Naive thymus-derived CD8-positive, alpha-beta T cell (primary cell): ENCODE data around the gene ANKRD6. TPM values are rescaled to one million over a fixed set of nuclear protein-coding genes. Genes with fewer than 3 reads are reported as not detected.
A peak's percentile ranks its signal among the peaks of the same experiment; 100 is the strongest.

ENCODE experiments used
- ATAC-seq, 2 donors: fragments of 150-1000 bp; cut with Tn5 transposase in 1 of 2; sonication (Bioruptor Pico), chemical (Tn5 transposase) in 1 of 2; 1 replicate in 1 of 2; 2 replicates in 1 of 2; pipeline ENCODE4 v1.10.0; 2021; ENCODE audit warnings: mild to moderate bottlenecking in 2 of 2, moderate library complexity in 2 of 2
- POLR2A ChIA-PET: fragments of 350-600 bp; sonication (Branson Sonifier 250); formaldehyde crosslinking; loops from one replicate; lab custom pipeline; 2021; ENCODE audit warnings: antibody characterized with exemption; lab: Charles Lee
- DNase-seq, 10 donors: peaks; one replicate each; pipeline versions ENCODE4 v3.0.0 to v3.0.0-alpha.2; 2020 to 2022
- H3K27ac Mint-ChIP-seq, 10 donors: one replicate each; pipeline ENCODE4 v1.8.0; 2020 to 2022; ENCODE audit warnings: mild to moderate bottlenecking in 10 of 10, mixed read lengths in 10 of 10, moderate library complexity in 4 of 10, inconsistent platforms in 1 of 10
- H3K27me3 Mint-ChIP-seq, 5 donors: one replicate each; pipeline ENCODE4 v1.8.0; 2021 to 2022; ENCODE audit warnings: mixed read lengths in 5 of 5
- H3K36me3 Mint-ChIP-seq, 3 donors: one replicate each; pipeline ENCODE4 v1.8.0; 2020 to 2022; ENCODE audit warnings: mixed read lengths in 3 of 3, mild to moderate bottlenecking in 2 of 3, inconsistent platforms in 1 of 3
- H3K4me1 Mint-ChIP-seq, 4 donors: one replicate each; pipeline ENCODE4 v1.8.0; 2021 to 2022; ENCODE audit warnings: mixed read lengths in 4 of 4
- H3K4me3 Mint-ChIP-seq, 10 donors: one replicate each; pipeline ENCODE4 v1.8.0; 2020 to 2022; ENCODE audit warnings: mild to moderate bottlenecking in 10 of 10, mixed read lengths in 10 of 10, moderate library complexity in 6 of 10, inconsistent platforms in 1 of 10
- H3K9me3 Mint-ChIP-seq, 9 donors: one replicate each; pipeline ENCODE4 v1.8.0; 2020 to 2022; ENCODE audit warnings: mixed read lengths in 9 of 9, mild to moderate bottlenecking in 3 of 9, inconsistent platforms in 1 of 9, moderate library complexity in 1 of 9
- polyA plus RNA-seq, 3 donors: library from polyadenylated mRNA; unstranded; fragments of 300-500 nt; fragmentation: Illumina TruSeq; gene quantifications; one replicate each; pipeline ENCODE4 v1.2.3, GENCODE V29; 2021
- total RNA-seq, 8 experiments: library from RNA in 2 of 8; stranded (reverse) in 2 of 8; gene quantifications; one replicate each; pipeline ENCODE4 v1.2.3 and lab custom pipeline; 2021 to 2026

Gene ANKRD6
- total and polyA plus RNA-seq, 5 experiments from 2014 or later, result 2.1 to 5.8 (median 3.1) TPM

DNA sequence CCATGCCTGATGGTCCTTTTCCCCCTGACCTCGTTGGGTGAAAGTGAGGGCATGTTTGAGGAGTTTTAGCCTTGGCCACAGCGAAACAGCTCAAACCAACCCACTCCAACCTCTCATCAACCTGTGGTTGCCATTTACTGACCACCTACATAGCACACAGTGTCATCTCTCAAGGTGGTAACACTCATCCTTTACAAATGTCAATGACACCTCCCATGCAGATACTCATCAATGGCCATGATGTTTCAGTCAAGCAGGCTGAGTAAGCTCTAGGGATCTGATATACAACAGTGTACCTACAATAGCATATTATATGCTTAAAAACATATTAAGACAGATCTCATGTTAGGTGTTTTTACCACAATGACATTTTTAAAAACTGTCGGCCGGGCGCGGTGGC, 30.2 kb upstream of the ANKRD6 start:
- no peaks in the 10 kb centered on the region for H3K27me3 Mint-ChIP-seq
- ATAC-seq (no peak), DNase-seq (no peak)
- POLR2A ChIA-PET, result interaction anchor here (1.3 kb wide), 1 partner anchor 8 kb away, joined by 5 read pairs; no protein-coding TSS in a partner anchor
- no peaks in the 10 kb centered on the region for H3K36me3 Mint-ChIP-seq
- no peaks in the 10 kb centered on the region for H3K9me3 Mint-ChIP-seq
- no peak overlapping the region for H3K4me3 Mint-ChIP-seq
- H3K4me1 Mint-ChIP-seq, result peaks cover 0 to 3% (median 2%) of the 10 kb centered on the region in 4 donors
- H3K27ac Mint-ChIP-seq, result no peak overlapping the region

GRCh38 chr6:89404512-89404911, 28.4 kb upstream of the ANKRD6 start:
- no peaks in the 10 kb centered on the region for H3K36me3 Mint-ChIP-seq
- peaks cover 0 to 3% (median 2%) of the 10 kb centered on the region in 4 donors for H3K4me1 Mint-ChIP-seq
- no peaks in the 10 kb centered on the region for H3K9me3 Mint-ChIP-seq
- no peak overlapping the region for H3K4me3 Mint-ChIP-seq
- DNase-seq, result no peak
- H3K27ac Mint-ChIP-seq, result no peak overlapping the region
- ATAC-seq, result no peak
- H3K27me3 Mint-ChIP-seq, result no peaks in the 10 kb centered on the region
- POLR2A ChIA-PET, result no interaction called here

- no peaks in the 10 kb centered on the region for H3K9me3 Mint-ChIP-seq
- H3K27me3 Mint-ChIP-seq, result peaks cover 0 to 2% (median 0%) of the 10 kb centered on the region in 5 donors
- H3K27ac Mint-ChIP-seq, result no peak overlapping the region
- DNase-seq, result no peak
- ATAC-seq, result no peak
- peaks cover 2 to 13% (median 9%) of the 10 kb centered on the region in 4 donors for H3K4me1 Mint-ChIP-seq
- POLR2A ChIA-PET, result no interaction called here
- no peak overlapping the region for H3K4me3 Mint-ChIP-seq
- no peaks in the 10 kb centered on the region for H3K36me3 Mint-ChIP-seq
These were observed 26.8 kb upstream of the ANKRD6 start for GRCh38 chr6:89406141-89406540.

DNA sequence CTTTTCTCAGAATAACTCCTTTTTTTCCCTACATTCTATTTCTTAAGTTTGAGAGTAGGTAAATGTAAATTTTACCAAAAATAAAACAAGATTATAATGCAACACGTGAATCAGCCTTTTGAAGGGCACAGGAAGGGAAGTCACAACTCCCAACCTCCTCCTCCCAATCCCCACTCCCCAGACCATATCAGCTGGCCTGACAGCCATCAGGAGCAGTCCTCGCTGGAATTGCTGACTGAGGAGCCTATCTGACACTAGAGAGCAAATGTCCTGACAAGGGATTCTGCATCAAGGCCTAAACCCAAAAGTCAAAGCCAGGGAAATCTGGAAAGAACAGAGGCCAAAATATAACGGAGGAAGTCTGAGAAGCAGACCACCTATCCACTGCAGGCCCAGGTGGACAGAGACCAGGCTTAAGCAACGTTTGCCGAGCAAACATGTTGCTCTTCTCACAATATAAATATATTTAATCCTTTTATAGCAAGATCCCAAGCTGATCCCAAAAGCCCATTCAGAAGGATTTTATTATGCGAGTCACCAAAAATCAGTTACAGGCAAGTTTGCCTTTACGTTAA, 23.4 kb upstream of the ANKRD6 start:
- POLR2A ChIA-PET, result no interaction called here
- ATAC-seq (no peak), DNase-seq (no peak)
- Mint-ChIP-seq H3K27me3 (peaks cover 0 to 10% (median 0%) of the 10 kb centered on the region in 5 donors), H3K4me1 (peaks cover 4 to 26% (median 20%) of the 10 kb centered on the region in 4 donors), H3K9me3 (no peaks in the 10 kb centered on the region), H3K36me3 (no peaks in the 10 kb centered on the region), H3K27ac (peak overlapping the region in 2 of 10 donors; percentile 32 to 81), H3K4me3 (peak overlapping the region in 1 of 10 donors; percentile 30)

- ATAC-seq, result no peak
- Mint-ChIP-seq H3K4me3 (peak overlapping the region; percentile 73 to 97 (median 88)), H3K36me3 (no peaks in the 10 kb centered on the region), H3K27me3 (peaks cover 1 to 15% (median 2%) of the 10 kb centered on the region in 5 donors), H3K4me1 (peaks cover 4 to 26% (median 20%) of the 10 kb centered on the region in 4 donors), H3K9me3 (no peaks in the 10 kb centered on the region), H3K27ac (peak overlapping the region in 6 of 10 donors; percentile 17 to 82 (median 70))
- peak in 1 of 10 donors; percentile 4 for DNase-seq
- POLR2A ChIA-PET, result no interaction called here
These were observed 22.7 kb upstream of the ANKRD6 start for GRCh38 chr6:89410231-89410761.

DNA sequence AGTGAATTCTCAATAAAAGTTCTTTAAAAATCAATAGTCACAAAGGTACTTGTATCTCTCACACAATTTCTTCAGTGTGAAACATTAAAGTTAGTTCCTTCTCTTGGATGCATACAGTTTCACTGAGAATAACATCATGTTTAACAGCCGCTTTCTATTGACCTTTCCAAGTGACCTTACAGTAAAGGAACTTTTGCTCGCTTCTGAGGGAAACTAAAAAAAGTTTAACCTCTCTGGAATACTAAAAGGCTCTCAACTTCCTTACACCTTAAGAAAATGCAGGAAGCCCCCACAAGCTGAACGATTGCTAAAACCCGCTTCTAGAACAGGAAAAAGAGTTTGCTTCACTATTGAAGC, 22.2 kb upstream of the ANKRD6 start:
- no peak for DNase-seq
- Mint-ChIP-seq H3K4me3 (peak overlapping the region; percentile 73 to 97 (median 88)), H3K4me1 (peaks cover 2 to 26% (median 20%) of the 10 kb centered on the region in 4 donors), H3K27me3 (peaks cover 2 to 18% (median 4%) of the 10 kb centered on the region in 5 donors), H3K36me3 (no peaks in the 10 kb centered on the region), H3K27ac (peak overlapping the region in 8 of 10 donors; percentile 17 to 82 (median 58)), H3K9me3 (no peaks in the 10 kb centered on the region)
- POLR2A ChIA-PET, result interaction anchor here (0.6 to 1.4 kb wide), 2 partner anchors 8 to 510 kb away, joined by 3 to 5 read pairs; no protein-coding TSS in a partner anchor
- no peak for ATAC-seq

- Mint-ChIP-seq H3K4me3 (peak overlapping the region; percentile 73 to 97 (median 88)), H3K9me3 (no peaks in the 10 kb centered on the region), H3K27me3 (peaks cover 4 to 20% (median 4%) of the 10 kb centered on the region in 5 donors), H3K36me3 (no peaks in the 10 kb centered on the region), H3K27ac (peak overlapping the region in 7 of 10 donors; percentile 17 to 81 (median 57)), H3K4me1 (peaks cover 2 to 23% (median 19%) of the 10 kb centered on the region in 4 donors)
- DNase-seq (peak in 9 of 10 donors; percentile 1 to 65 (median 21)), ATAC-seq (peak; percentile 36 to 55)
- POLR2A ChIA-PET, result interaction anchor here (0.5 to 1.6 kb wide), 6 partner anchors 9 to 510 kb away, joined by 3 to 8 read pairs (median 4); partner anchors contain the start of genes PNRC1 and UBE2J1
These were observed 21.5 kb upstream of the ANKRD6 start for GRCh38 chr6:89411145-89412070.

GRCh38 chr6:89412071-89413005, 20.6 kb upstream of the ANKRD6 start, which contains the start of gene RRAGD:
Gene RRAGD, minus strand, starts transcription at chr6:89412273. Its CDS starts 280 bp downstream, at chr6:89411993.
- DNase-seq (peak; percentile 30 to 77 (median 48)), ATAC-seq (peak; percentile 73 to 83)
- POLR2A ChIA-PET, result interaction anchor here (0.8 to 1.6 kb wide), 4 partner anchors 10 to 332 kb away, joined by 4 to 8 read pairs (median 6); partner anchors contain the start of genes PNRC1 and UBE2J1
- H3K4me3 Mint-ChIP-seq, result peak within 1 kb of the TSS; percentile 85 to 99 (median 95)
- no peaks in the 10 kb centered on the region for H3K36me3 Mint-ChIP-seq
- no peaks in the 10 kb centered on the region for H3K9me3 Mint-ChIP-seq
- H3K27ac Mint-ChIP-seq, result peak within 1 kb of the TSS in 9 of 10 donors; percentile 54 to 92 (median 86)
- peaks cover 2 to 23% (median 19%) of the 10 kb centered on the region in 4 donors for H3K4me1 Mint-ChIP-seq
- H3K27me3 Mint-ChIP-seq, result peaks cover 4 to 21% (median 6%) of the 10 kb centered on the region in 5 donors

- H3K27ac Mint-ChIP-seq, result peak overlapping the region in 7 of 10 donors; percentile 54 to 92 (median 86)
- H3K9me3 Mint-ChIP-seq, result no peaks in the 10 kb centered on the region
- H3K4me1 Mint-ChIP-seq, result peaks cover 2 to 23% (median 19%) of the 10 kb centered on the region in 4 donors
- no peak for DNase-seq
- H3K4me3 Mint-ChIP-seq, result peak overlapping the region; percentile 85 to 99 (median 95)
- no peaks in the 10 kb centered on the region for H3K36me3 Mint-ChIP-seq
- no peak for ATAC-seq
- POLR2A ChIA-PET, result interaction anchor here (1.6 kb wide), 1 partner anchor 60 kb away, joined by 4 read pairs; the partner anchor contains the start of gene UBE2J1
- peaks cover 7 to 21% (median 12%) of the 10 kb centered on the region in 5 donors for H3K27me3 Mint-ChIP-seq
These were observed 19.9 kb upstream of the ANKRD6 start for GRCh38 chr6:89413006-89413400.

DNA sequence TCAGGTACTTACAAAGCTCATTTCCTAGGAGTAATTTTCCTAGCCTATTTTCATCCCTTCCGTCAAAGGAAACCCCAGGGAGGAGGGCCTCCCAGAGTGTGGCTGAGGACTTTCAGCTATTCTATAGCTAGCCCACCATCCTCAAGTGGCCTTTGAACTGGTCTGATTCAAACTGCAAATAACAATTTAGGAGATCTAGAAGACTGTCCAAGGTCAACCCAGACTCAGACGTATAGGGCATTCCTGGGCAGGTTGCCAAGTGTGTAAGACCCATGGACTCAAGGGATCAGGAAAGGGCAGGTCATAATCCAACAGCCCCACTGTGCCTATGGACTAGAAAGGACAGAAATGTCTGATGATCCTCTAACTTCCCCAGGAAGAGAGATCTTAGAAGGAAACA, 18.7 kb upstream of the ANKRD6 start:
- ATAC-seq (no peak), DNase-seq (no peak)
- peaks cover 2 to 23% (median 19%) of the 10 kb centered on the region in 4 donors for H3K4me1 Mint-ChIP-seq
- POLR2A ChIA-PET, result no interaction called here
- H3K4me3 Mint-ChIP-seq, result peak overlapping the region in 2 of 10 donors; percentile 11 to 16
- H3K36me3 Mint-ChIP-seq, result no peaks in the 10 kb centered on the region
- no peak overlapping the region for H3K27ac Mint-ChIP-seq
- peaks cover 7 to 21% (median 12%) of the 10 kb centered on the region in 5 donors for H3K27me3 Mint-ChIP-seq
- no peaks in the 10 kb centered on the region for H3K9me3 Mint-ChIP-seq

DNA sequence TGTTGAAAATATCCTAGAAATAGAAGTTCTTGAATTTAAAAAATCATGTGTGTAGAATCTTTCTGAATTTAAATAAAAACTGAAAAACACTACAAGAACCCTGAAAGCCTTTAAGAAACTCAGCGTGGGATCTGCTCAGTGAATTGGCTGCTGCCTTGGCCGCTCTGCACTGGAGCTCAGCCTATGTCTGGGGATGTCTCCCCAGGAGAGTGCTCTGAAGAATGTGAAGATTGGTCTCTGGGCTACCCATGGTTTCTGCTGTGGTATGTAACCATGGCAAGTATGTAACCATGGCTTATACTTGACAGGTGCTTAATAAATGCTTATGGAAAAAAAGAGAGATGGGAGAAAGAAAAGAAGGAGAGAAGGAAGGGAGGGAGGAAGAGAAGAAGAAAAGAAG, 17.8 kb upstream of the ANKRD6 start:
- no peak overlapping the region for H3K4me3 Mint-ChIP-seq
- DNase-seq (no peak), ATAC-seq (no peak)
- H3K36me3 Mint-ChIP-seq, result no peaks in the 10 kb centered on the region
- H3K4me1 Mint-ChIP-seq, result peaks cover 2 to 21% (median 18%) of the 10 kb centered on the region in 4 donors
- H3K27me3 Mint-ChIP-seq, result peaks cover 7 to 22% (median 16%) of the 10 kb centered on the region in 5 donors
- H3K9me3 Mint-ChIP-seq, result no peaks in the 10 kb centered on the region
- H3K27ac Mint-ChIP-seq, result no peak overlapping the region
- POLR2A ChIA-PET, result no interaction called here
